Calu3 (cell line): ENCODE data around the gene NPNT. TPM values are rescaled to one million over a fixed set of nuclear protein-coding genes. Genes with fewer than 3 reads are reported as not detected.

Experiments used
- BruUV-seq: library from RNA; stranded (reverse); fragments of 400-500 nt; replicated peaks from 2 replicates; lab custom pipeline; 2021; lab: Mats Ljungman, UMichigan
- CTCF ChIA-PET: fragments of 300-600 bp; sonication (Branson Sonifier 250); formaldehyde crosslinking; loops from one replicate; lab custom pipeline; 2022; ENCODE audit warnings: antibody characterized with exemption; lab: Charles Lee
- DNase-seq: peaks from one replicate; pipeline ENCODE4 v3.0.0; 2022
- H3K27ac Mint-ChIP-seq: one replicate; pipeline ENCODE4 v1.8.0; 2022; ENCODE audit warnings: mixed read lengths; ENCODE audit not compliant: unreplicated experiment
- H3K27me3 Mint-ChIP-seq: one replicate; pipeline ENCODE4 v1.8.0; 2022; ENCODE audit warnings: mixed read lengths; ENCODE audit not compliant: unreplicated experiment
- H3K36me3 Mint-ChIP-seq: one replicate; pipeline ENCODE4 v1.8.0; 2022; ENCODE audit warnings: mild to moderate bottlenecking, moderate library complexity, mixed read lengths; ENCODE audit not compliant: insufficient read depth, unreplicated experiment
- H3K4me1 Mint-ChIP-seq: one replicate; pipeline ENCODE4 v1.8.0; 2022; ENCODE audit warnings: mild to moderate bottlenecking, low read depth, mixed read lengths; ENCODE audit not compliant: unreplicated experiment
- H3K4me3 Mint-ChIP-seq: one replicate; pipeline ENCODE4 v1.8.0; 2022; ENCODE audit warnings: mild to moderate bottlenecking, low read depth, moderate library complexity, mixed read lengths; ENCODE audit not compliant: unreplicated experiment
- H3K9me3 Mint-ChIP-seq: one replicate; pipeline ENCODE4 v1.8.0; 2022; ENCODE audit warnings: low read depth, mixed read lengths; ENCODE audit not compliant: unreplicated experiment
- CTCF ChIP-seq: fragments of 200-600 bp; IDR thresholded peaks from one replicate; pipeline ENCODE4 v1.8.0; 2022; ENCODE audit warnings: antibody characterized with exemption; ENCODE audit not compliant: unreplicated experiment
- intact Hi-C: fragments of 100-400 bp; cut with micrococcal nuclease; formaldehyde crosslinking; loops from one replicate; pipeline ENCODE4 v1.10.0; 2022; ENCODE audit not compliant: unreplicated experiment
- total RNA-seq: library from RNA; stranded (reverse); gene quantifications from 2 replicates; pipeline ENCODE4 v1.2.3, GENCODE V29; 2022

The NPNT gene
- total RNA-seq, 1 experiment from 2014 or later: 88.5 TPM

- H3K27me3 Mint-ChIP-seq: no peaks in the 10 kb centered on the region
- H3K4me3 Mint-ChIP-seq: no peak overlapping the region
- CTCF ChIA-PET: interaction anchor here (0.7 kb wide), 1 partner anchor 8 kb away, joined by 6 read pairs; no protein-coding TSS in a partner anchor
- intact Hi-C loops: loop anchor here (5.0 to 10.0 kb wide), 3 partner anchors 57 to 295 kb away; no protein-coding TSS in a partner anchor
- peak; percentile 28 for DNase-seq
- no TSS peak for BruUV-seq
- TF ChIP-seq CTCF: no peak
- no peaks in the 10 kb centered on the region for H3K36me3 Mint-ChIP-seq
- H3K9me3 Mint-ChIP-seq: no peaks in the 10 kb centered on the region
- peaks cover 12% of the 10 kb centered on the region for H3K4me1 Mint-ChIP-seq
- H3K27ac Mint-ChIP-seq: peak overlapping the region; percentile 76
Observed at GRCh38 chr4:105909787-105910281, 14.6 kb downstream of the NPNT start.

GRCh38 chr4:105911426-105911825 is 16.2 kb downstream of the NPNT start:
- Mint-ChIP-seq H3K36me3 (no peaks in the 10 kb centered on the region), H3K4me3 (no peak overlapping the region)

GRCh38 chr4:105912633-105913032 is 17.4 kb downstream of the NPNT start:
- intact Hi-C loops: loop anchor here (5.0 kb wide), 1 partner anchor 55 kb away; no protein-coding TSS in a partner anchor
- no peaks in the 10 kb centered on the region for H3K36me3 Mint-ChIP-seq
- H3K27me3 Mint-ChIP-seq: no peaks in the 10 kb centered on the region
- peaks cover 18% of the 10 kb centered on the region for H3K4me1 Mint-ChIP-seq
- no TSS peak for BruUV-seq
- no peak for DNase-seq
- H3K4me3 Mint-ChIP-seq: no peak overlapping the region
- CTCF ChIA-PET: no interaction called here
- H3K9me3 Mint-ChIP-seq: no peaks in the 10 kb centered on the region
- TF ChIP-seq CTCF: no peak
- no peak overlapping the region for H3K27ac Mint-ChIP-seq

More at GRCh38 chr4:105911426-105911825, 16.2 kb downstream of the NPNT start:
- intact Hi-C loops: loop anchor here (5.0 kb wide), 1 partner anchor 56 kb away; no protein-coding TSS in a partner anchor
- Mint-ChIP-seq H3K27me3 (no peaks in the 10 kb centered on the region), H3K4me1 (peaks cover 18% of the 10 kb centered on the region), H3K9me3 (no peaks in the 10 kb centered on the region), H3K27ac (no peak overlapping the region)
- DNase-seq: no peak
- CTCF ChIA-PET: no interaction called here
- no TSS peak for BruUV-seq
- no peak for TF ChIP-seq CTCF

- intact Hi-C loops: no loop called here
- TF ChIP-seq CTCF: no peak
- H3K9me3 Mint-ChIP-seq: no peaks in the 10 kb centered on the region
Observed at GRCh38 chr4:105917171-105917685, 22.0 kb downstream of the NPNT start.

More at GRCh38 chr4:105917171-105917685, 22.0 kb downstream of the NPNT start:
- Mint-ChIP-seq H3K4me3 (no peak overlapping the region), H3K27ac (no peak overlapping the region), H3K36me3 (no peaks in the 10 kb centered on the region), H3K4me1 (peaks cover 10% of the 10 kb centered on the region), H3K27me3 (no peaks in the 10 kb centered on the region)
- BruUV-seq: no TSS peak
- no peak for DNase-seq
- CTCF ChIA-PET: no interaction called here
